ENCODE measurements around the gene CDH23.

The CDH23 gene

DNA sequence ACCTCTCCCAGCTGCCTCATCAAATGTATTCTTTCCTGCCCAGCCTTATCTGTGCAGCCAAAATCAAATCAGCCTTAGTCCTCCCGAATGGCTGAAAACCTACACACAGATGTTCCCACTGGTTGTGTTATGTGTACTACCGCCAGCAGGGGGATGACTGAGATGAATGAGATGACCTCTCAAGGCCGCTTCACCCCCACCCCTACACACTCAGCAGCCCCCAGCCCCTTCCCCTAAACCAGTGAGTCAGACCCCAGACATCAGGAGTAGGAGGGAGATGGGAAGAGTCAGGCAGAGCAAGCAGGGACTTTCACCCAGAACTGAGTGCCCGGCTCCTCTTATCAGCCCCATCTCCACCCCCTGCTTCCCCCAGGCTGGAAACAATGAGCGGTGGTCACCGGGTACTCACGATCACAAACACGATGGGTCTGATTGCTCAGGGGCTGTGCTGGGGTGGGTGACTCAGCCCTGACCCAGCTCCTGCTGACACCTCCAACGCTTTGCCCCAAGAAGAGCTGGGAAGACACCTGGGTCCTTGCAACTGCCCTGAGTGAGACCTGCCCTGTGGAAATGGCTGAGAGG is 329.4 kb downstream of the CDH23 start:
- no peak overlapping the region for H3K4me3 ChIP-seq (ENCODE audit: low read depth, low read length)
- in situ Hi-C loops (cut with HindIII; ENCODE audit: low sequenced_read_pairs): no loop called here
- DNase-seq (ENCODE audit: low read depth): no peak

DNA sequence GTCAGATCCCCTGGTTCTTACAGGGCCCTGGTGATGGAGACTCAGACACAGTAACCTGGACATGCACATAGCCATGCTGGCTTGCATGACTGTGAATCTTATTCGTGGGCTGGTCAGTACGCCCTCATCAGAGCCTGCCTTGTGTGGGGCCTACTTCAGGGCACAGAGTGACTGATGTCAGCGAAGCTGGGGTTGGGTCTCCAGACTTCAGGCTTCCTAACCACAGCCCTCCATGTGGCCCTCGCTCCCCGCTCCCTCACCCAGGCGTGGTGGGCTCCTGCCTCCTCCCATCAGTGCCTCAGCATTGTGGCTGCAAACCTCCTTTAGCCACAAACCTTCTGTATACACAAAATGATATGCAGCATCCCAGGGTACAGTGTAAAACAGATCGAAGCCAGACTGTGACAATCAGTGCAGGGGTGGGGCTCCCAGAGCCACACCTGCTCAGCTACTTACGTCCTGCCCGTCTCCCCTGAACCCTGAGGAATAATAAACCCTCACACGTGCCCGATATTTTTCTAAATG is 329.9 kb downstream of the CDH23 start:
- in situ Hi-C loops (cut with HindIII; ENCODE audit: low sequenced_read_pairs): no loop called here
- no peak overlapping the region for H3K4me3 ChIP-seq (ENCODE audit: low read depth, low read length)
- TF ChIP-seq, protein P1, sequence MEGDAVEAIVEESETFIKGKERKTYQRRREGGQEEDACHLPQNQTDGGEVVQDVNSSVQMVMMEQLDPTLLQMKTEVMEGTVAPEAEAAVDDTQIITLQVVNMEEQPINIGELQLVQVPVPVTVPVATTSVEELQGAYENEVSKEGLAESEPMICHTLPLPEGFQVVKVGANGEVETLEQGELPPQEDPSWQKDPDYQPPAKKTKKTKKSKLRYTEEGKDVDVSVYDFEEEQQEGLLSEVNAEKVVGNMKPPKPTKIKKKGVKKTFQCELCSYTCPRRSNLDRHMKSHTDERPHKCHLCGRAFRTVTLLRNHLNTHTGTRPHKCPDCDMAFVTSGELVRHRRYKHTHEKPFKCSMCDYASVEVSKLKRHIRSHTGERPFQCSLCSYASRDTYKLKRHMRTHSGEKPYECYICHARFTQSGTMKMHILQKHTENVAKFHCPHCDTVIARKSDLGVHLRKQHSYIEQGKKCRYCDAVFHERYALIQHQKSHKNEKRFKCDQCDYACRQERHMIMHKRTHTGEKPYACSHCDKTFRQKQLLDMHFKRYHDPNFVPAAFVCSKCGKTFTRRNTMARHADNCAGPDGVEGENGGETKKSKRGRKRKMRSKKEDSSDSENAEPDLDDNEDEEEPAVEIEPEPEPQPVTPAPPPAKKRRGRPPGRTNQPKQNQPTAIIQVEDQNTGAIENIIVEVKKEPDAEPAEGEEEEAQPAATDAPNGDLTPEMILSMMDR (IDR thresholded peaks at IDR 0.05; ENCODE audit: low read depth, low read length, missing control alignments): no peak
- DNase-seq (ENCODE audit: low read depth): no peak

More for the DNA sequence above, 329.4 kb downstream of the CDH23 start:
- TF ChIP-seq, protein P1 (IDR thresholded peaks at IDR 0.05; ENCODE audit: low read depth, low read length, missing control alignments): peak; percentile 44

DNA sequence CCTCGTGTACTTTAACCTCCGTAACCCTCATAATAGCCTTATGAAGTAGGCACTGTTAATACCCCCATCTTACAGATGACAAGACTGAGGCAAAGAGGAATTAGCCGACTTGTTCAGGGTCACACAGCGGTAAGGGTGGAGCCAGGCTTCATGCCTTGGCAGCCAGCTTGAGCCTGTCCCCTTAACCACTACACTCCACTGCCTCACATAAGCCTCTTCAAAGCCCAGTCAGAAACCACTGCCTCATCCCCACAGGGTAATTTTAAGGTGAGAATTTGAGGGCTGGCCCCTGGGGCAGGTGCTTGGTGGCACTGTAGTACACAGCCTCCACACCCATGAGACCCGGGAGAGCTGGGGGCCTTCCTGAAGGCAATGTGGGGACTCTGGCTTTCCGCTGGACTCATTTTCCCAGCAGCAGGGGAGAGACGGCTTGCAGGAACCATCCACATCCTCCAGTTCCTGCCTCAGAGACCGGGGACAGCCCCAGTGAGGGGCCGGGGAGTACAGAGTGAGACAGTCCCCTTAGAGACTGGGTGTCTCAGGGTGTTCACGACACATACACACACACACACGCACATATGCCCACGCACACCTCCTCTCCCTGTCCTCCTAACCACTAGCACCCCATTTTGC is 330.5 kb downstream of the CDH23 start:
- in situ Hi-C loops (cut with HindIII; ENCODE audit: low sequenced_read_pairs): no loop called here
- no peak overlapping the region for H3K4me3 ChIP-seq (ENCODE audit: low read depth, low read length)
- DNase-seq (ENCODE audit: low read depth): no peak
- TF ChIP-seq, protein P1 (IDR thresholded peaks at IDR 0.05; ENCODE audit: low read depth, low read length, missing control alignments): no peak

DNA sequence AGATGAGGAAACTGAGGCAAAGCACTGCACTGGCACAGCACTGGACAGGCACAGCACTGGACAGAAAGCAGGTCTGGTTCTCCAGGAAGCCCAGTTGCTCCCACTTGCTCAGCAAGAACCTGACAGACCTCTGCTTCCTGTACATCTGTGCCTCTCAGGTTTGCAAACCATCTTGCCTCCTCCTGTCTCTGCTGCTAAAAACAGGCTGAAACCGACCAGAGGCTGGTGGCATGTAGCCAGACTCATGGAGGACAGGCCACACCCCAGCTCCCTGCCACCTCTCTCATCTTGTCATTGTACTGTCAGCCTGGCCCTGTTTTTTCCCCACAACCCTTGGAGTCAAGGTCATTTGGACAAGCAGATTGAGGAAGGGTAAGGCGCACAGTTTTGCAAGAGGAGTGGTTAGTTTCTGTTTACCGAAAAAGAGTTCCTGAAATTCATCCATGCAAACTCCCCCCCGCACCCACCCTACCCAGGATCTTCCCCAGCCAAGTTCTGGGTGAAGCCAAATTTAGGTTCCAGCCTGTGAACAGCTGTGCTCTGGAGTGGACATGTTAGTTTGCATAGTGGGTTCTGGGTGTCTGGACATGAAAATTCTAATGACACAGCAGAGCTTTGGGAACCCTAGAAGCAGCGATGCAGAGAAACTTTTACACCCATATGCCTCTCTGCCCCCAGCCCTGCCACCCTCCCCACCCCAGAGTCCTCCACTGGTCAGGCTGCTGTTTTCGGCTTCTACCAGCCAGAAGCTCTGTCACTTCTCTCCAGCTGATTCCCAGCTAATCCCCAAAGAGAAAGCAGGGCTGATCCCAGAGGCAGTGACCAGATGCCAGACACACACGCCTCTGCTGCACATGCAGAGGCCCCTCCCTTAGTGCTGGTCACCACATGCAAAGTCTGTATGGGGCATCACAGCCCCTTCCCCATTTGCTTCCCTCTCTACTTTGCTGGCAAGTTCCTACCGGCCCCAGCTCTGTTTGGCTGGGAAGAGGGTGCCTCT is 331.3 kb downstream of the CDH23 start:
- in situ Hi-C loops (cut with HindIII; ENCODE audit: low sequenced_read_pairs): no loop called here
- TF ChIP-seq, protein P1 (IDR thresholded peaks at IDR 0.05; ENCODE audit: low read depth, low read length, missing control alignments): no peak
- H3K4me3 ChIP-seq (ENCODE audit: low read depth, low read length): no peak overlapping the region
- no peak for DNase-seq (ENCODE audit: low read depth)

DNA sequence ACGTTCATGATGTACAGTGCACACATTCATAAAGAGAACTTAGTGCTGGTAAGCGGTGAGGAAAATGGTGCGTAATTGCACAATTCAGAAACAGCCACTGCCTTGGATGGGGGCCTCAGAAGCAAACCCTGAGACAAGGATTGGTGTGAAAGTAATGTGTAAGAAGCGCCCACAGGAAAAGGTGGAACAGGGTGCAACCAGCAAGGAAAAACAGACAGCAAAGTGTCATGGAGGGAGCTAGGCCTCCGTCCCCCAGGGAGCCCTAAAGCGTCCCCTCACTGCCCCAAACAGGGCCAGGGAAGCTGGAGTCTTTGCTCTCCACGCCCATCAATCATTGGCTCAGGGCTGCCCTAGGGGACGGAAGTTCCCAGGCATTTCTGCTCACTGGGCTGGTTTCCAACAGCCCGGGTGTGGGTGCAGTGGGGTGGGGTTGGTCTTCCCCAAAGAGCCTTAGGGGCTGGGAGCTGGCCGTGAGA is 332.5 kb downstream of the CDH23 start:
- H3K4me3 ChIP-seq (ENCODE audit: low read depth, low read length): no peak overlapping the region
- in situ Hi-C loops (cut with HindIII; ENCODE audit: low sequenced_read_pairs): no loop called here
- DNase-seq (ENCODE audit: low read depth): no peak
- TF ChIP-seq, protein P1 (IDR thresholded peaks at IDR 0.05; ENCODE audit: low read depth, low read length, missing control alignments): no peak

DNA sequence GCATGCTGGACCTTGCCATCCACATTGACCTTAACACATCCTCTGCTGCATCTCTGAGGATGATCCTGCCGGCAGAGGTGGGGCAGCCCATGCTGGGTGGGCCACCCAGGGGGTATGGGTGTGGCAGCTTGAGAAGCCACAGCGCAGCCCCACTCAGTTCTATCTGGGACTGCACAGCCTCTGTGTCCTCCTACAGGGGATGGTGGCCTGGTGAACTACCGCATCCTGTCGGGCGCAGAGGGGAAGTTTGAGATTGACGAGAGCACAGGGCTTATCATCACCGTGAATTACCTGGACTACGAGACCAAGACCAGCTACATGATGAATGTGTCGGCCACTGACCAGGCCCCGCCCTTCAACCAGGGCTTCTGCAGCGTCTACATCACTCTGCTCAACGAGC is 335.1 kb downstream of the CDH23 start:
- in situ Hi-C loops (cut with HindIII; ENCODE audit: low sequenced_read_pairs): no loop called here
- no peak for DNase-seq (ENCODE audit: low read depth)
- TF ChIP-seq, protein P1 (IDR thresholded peaks at IDR 0.05; ENCODE audit: low read depth, low read length, missing control alignments): no peak
- H3K4me3 ChIP-seq (ENCODE audit: low read depth, low read length): no peak overlapping the region

Measured in astrocyte of the cerebellum (primary cell).